GM12878 (cell line): ENCODE data around the gene GPR34. TPM values are rescaled to one million over a fixed set of nuclear protein-coding genes. Genes with fewer than 3 reads are reported as not detected.

Experiments used
- BHLHE40 ChIP-seq, 2 experiments: fragments of 450-650 bp in 1 of 2; IDR thresholded peaks; 2 replicates each; pipeline ENCODE4 v1.6.1; 2011 to 2017; ENCODE audit warnings: low read depth in 2 of 2, borderline replicate concordance in 1 of 2, improper control_type of control experiment in 1 of 2, low read length in 1 of 2, mild to moderate bottlenecking in 1 of 2
- E2F8 ChIP-seq: fragments of 450-650 bp; IDR thresholded peaks from 2 replicates; pipeline ENCODE4 v1.6.1; 2018; ENCODE audit warnings: mild to moderate bottlenecking, low read depth, moderate library complexity; ENCODE audit not compliant: partially characterized antibody
- GATAD2B ChIP-seq: fragments of 450-650 bp; conservative IDR thresholded peaks from 2 replicates; pipeline ENCODE4 v1.6.1; 2017; ENCODE audit warnings: low read depth, mild to moderate bottlenecking, moderate library complexity
- MYB ChIP-seq: fragments of 150-350 bp; IDR thresholded peaks from 2 replicates; pipeline ENCODE4 v1.6.1; 2014; ENCODE audit warnings: mild to moderate bottlenecking, low read depth, low read length, borderline replicate concordance
- PRDM15 ChIP-seq: fragments of 450-650 bp; formaldehyde crosslinking; IDR thresholded peaks from 2 replicates; pipeline ENCODE4 v1.4.0; 2020; ENCODE audit warnings: mild to moderate bottlenecking, moderate library complexity
- RAD51 ChIP-seq: fragments of 450-650 bp; IDR thresholded peaks from 2 replicates; pipeline ENCODE4 v1.6.1; 2016; ENCODE audit warnings: moderate library complexity, mild to moderate bottlenecking, inconsistent platforms
- RCOR1 ChIP-seq: conservative IDR thresholded peaks from 2 replicates; pipeline ENCODE4 v1.6.1; 2012; ENCODE audit warnings: low read depth, low read length, improper control_type of control experiment
- SIX5 ChIP-seq: IDR thresholded peaks from 2 replicates; pipeline ENCODE4 v1.6.1; 2011; ENCODE audit warnings: mild to moderate bottlenecking, low read depth, low read length, moderate library complexity; ENCODE audit not compliant: severe bottlenecking
- STAT3 ChIP-seq: IDR thresholded peaks from 2 replicates; pipeline ENCODE4 v1.6.1; 2011; ENCODE audit warnings: low read depth, low read length, improper control_type of control experiment
- SUZ12 ChIP-seq: fragments of 200-600 bp; sonication (generic); IDR thresholded peaks from one replicate; pipeline ENCODE4 v1.6.1; 2018; ENCODE audit warnings: antibody characterized with exemption, mild to moderate bottlenecking; ENCODE audit not compliant: unreplicated experiment
- TCF7 ChIP-seq: IDR thresholded peaks from 2 replicates; pipeline ENCODE4 v1.6.1; 2014; ENCODE audit warnings: antibody characterized with exemption, borderline replicate concordance
- WRNIP1 ChIP-seq: IDR thresholded peaks from 2 replicates; pipeline ENCODE4 v1.6.1; 2011; ENCODE audit warnings: low read depth, low read length, improper control_type of control experiment, borderline replicate concordance
- ZBTB11 ChIP-seq: fragments of 450-650 bp; formaldehyde crosslinking; IDR thresholded peaks from 2 replicates; pipeline ENCODE4 v1.5.0; 2022; ENCODE audit warnings: mild to moderate bottlenecking, missing genetic modification characterization
- ZNF274 ChIP-seq: IDR thresholded peaks from one replicate; pipeline ENCODE4 v1.8.0; 2011; ENCODE audit not compliant: insufficient read length, insufficient read depth
- polyA plus RNA-seq, 11 experiments: library from polyadenylated mRNA; depleted of rRNA in 4 of 11; unstranded in 6 of 11; stranded (reverse) in 5 of 11; fragments of >200 nt; fragmentation: Nextera tagmentation in 4 of 11; fragmentation: Illumina TruSeq in 1 of 11; extraction: Ambion mirVana in 4 of 11; extraction: Trizol in 1 of 11; gene quantifications; 1 replicate in 1 of 11; 2 replicates in 10 of 11; pipeline versions ENCODE4 v1.2.1 to v1.2.3, GENCODE V29; 2011 to 2016; ENCODE audit warnings: inconsistent platforms in 2 of 11, missing spikeins in 2 of 11, low read depth in 1 of 11
- total RNA-seq, 4 experiments: library from RNA; depleted of rRNA in 3 of 4; stranded (reverse); fragments of >200 nt in 3 of 4; fragmentation: Illumina TruSeq in 1 of 4; extraction: Trizol in 1 of 4; gene quantifications; 2 replicates each; pipeline versions ENCODE4 v1.2.1 to v1.2.3, GENCODE V29; 2013 to 2021
- TF ChIP-seq, protein P1 (sequence below): fragments of 450-650 bp; IDR thresholded peaks from 2 replicates; pipeline ENCODE4 v1.6.1; 2017; ENCODE audit warnings: low read depth, mild to moderate bottlenecking, moderate library complexity
- TF ChIP-seq, protein P2 (sequence below): fragments of 450-650 bp; IDR thresholded peaks from 2 replicates; pipeline ENCODE4 v1.6.1; 2014; ENCODE audit warnings: mild to moderate bottlenecking

GPR34 gene
- total and polyA plus RNA-seq, 10 of the 15 experiments (the other 5 are each of a cell fraction or from before 2014, with no cell fraction given) = 0.12 to 0.84 (median 0.28) TPM; not detected in 1

- no peak; a peak in 1 of 4 replicates for TF ChIP-seq BHLHE40 (IDR thresholded peaks at IDR 0.05; ENCODE audit: borderline replicate concordance in 1 of 2, low read depth in 2 of 2, low read length in 1 of 2)
- no peak for TF ChIP-seq WRNIP1
- TF ChIP-seq SIX5 = no peak
- TF ChIP-seq SUZ12 = no peak
- no peak for TF ChIP-seq E2F8
- no peak for TF ChIP-seq RAD51
- TF ChIP-seq, protein P1, sequence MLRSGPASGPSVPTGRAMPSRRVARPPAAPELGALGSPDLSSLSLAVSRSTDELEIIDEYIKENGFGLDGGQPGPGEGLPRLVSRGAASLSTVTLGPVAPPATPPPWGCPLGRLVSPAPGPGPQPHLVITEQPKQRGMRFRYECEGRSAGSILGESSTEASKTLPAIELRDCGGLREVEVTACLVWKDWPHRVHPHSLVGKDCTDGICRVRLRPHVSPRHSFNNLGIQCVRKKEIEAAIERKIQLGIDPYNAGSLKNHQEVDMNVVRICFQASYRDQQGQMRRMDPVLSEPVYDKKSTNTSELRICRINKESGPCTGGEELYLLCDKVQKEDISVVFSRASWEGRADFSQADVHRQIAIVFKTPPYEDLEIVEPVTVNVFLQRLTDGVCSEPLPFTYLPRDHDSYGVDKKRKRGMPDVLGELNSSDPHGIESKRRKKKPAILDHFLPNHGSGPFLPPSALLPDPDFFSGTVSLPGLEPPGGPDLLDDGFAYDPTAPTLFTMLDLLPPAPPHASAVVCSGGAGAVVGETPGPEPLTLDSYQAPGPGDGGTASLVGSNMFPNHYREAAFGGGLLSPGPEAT = 0 out of 2 replicates have a peak, but pooled peaks have one; percentile 56
- TF ChIP-seq, protein P2, sequence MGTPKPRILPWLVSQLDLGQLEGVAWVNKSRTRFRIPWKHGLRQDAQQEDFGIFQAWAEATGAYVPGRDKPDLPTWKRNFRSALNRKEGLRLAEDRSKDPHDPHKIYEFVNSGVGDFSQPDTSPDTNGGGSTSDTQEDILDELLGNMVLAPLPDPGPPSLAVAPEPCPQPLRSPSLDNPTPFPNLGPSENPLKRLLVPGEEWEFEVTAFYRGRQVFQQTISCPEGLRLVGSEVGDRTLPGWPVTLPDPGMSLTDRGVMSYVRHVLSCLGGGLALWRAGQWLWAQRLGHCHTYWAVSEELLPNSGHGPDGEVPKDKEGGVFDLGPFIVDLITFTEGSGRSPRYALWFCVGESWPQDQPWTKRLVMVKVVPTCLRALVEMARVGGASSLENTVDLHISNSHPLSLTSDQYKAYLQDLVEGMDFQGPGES = no peak
- no peak for TF ChIP-seq TCF7
- TF ChIP-seq RCOR1 = no peak
- no peak for TF ChIP-seq STAT3
- TF ChIP-seq PRDM15 = no peak
- no peak for TF ChIP-seq ZNF274
- TF ChIP-seq MYB = no peak
- TF ChIP-seq ZBTB11 (CRISPR knock-in tag) = no peak
- TF ChIP-seq GATAD2B = no peak
Measured at GRCh38 chrX:41705680-41706374, 17.1 kb downstream of the GPR34 start (continued).
